SIG-M5 treated with dmso at 0.1 percent for 504 hours (cell line): ENCODE results near the gene IFT88.
A peak's percentile ranks its signal among the peaks of the same experiment; 100 is the strongest.

Source experiments
- DNase-seq: peaks from one replicate; lab custom pipeline; 2025; ENCODE audit not compliant: unreplicated experiment; lab: John Stamatoyannopoulos, UW

IFT88 gene

DNA sequence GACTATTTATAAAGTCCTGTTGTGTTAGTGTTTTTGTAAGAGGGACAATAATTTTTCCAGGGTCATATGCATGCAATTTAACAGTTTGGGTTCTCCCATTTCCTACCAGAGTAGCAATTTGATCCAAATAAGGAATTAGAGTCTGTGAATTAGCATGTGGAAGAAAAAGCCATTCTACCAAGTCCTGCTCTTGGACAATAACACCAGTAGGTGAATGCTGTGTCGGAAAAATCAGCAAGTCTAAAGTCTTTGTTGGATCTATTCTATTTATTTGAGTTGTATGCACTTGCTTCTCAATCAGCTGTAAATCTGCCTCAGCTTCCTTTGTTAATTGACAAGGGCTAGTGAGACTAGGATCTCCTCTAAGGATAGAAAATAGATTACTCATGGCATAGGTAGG is 115.1 kb downstream of the IFT88 start:
- DNase-seq: no peak

DNA sequence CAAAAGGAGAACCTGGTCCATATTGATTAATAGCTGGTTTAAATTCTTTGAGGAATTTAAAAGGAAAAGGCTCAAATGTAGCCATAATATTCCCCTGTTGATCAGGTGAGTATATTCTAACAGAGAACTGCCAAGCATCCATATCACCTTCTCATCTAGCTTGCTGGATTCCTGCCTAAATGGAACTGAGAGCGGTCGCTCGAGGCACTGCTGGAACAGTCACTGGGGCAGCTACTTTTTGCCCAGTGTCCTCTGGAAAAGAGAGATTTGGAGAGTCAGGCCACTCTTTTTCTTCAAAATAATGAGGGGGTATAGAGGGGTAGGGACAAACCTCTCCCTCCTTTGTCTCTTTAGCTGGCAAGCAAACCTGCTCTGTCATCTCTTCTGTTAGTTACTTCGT is 117.1 kb downstream of the IFT88 start:
- no peak for DNase-seq

DNA sequence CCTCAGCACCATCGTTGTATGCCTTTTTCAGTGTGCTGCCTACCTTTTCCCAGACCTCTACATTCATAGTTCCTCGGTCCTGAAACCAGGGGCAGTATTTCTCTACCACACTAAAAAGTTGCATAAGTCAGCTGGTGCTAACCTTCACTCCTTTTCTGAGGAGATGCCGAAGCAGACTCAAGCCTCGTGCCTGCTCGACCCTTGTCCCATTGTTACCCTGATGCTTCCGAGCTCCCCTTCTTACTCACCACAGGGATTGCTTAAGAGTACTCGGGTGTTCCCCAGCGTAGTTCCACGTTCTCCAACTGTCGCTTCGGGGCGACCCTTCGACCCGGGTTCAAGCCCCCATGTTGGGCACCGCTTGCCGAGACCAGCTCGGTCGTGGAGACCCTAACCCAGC is 117.6 kb downstream of the IFT88 start:
- DNase-seq: no peak

DNA sequence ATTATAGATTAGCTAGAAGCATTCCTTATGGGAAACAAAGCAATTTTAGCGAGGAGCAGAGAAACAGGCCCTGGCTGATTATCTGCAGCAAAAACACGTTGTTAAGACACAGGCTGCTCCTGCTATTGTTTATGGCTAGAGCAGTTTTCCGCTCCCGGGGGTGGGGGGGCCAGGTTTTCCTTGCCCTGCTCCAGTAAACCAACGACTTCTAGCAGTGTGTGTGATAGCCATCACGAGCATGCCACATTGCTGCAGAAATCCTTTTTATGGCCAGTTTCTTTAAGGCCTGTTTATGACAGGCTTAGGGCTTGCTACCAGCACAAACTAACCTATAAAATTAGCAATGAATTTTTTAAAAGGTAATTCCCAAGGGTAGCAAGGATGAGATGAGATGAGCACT is 118.1 kb downstream of the IFT88 start:
- DNase-seq: no peak

DNA sequence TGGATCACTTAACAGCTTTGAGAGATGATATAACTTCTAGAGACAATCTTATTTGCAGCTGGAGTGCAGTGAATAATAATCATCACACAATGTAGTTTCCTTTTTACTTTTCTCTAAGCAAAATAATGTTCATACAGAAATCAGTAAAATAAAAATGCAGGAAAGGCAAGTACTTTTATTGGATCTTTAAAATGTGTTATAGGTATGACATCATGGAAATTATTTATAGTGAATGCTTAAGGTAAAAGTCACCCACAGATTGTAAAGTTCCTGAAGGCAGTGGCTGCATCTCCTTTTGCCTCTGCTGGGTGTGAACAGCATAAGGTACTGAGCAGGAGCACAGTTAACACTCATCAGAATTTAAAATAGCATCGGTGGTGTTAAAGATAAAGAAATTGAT is 119.2 kb downstream of the IFT88 start:
- no peak for DNase-seq

DNA sequence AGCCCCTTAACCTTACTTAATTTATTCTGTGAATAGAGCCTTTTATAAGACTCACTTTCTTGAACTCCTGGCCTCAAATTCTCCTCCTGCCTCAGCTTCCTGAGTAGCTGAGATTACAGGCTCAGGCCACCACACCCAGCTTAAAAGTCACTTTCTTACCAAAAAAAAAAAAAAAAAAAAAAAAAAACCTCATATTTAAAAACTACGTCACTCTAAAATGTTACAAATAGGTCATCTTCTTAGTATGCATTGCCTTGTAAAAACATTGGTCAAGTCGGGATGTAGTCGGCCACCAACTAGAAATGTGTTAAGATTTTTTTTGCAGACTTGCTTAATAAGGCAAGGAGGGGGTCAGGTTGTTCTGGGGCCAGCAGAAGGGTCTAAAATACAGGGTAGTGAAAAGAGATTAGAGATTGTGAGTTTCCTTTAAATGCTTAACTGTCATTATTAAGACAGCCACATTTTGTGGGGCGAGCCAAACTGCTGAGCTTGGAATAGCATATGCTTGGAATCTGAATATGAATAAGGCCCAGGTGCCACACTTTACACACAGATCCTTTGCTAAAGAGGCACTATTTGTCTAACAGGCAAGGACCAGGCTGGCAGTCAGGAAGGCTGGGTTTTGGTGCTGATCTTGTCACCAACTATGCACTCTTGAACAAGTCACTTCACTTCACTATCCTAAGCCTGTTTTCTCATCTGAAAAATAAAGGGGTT is 120.1 kb downstream of the IFT88 start:
- DNase-seq: no peak

DNA sequence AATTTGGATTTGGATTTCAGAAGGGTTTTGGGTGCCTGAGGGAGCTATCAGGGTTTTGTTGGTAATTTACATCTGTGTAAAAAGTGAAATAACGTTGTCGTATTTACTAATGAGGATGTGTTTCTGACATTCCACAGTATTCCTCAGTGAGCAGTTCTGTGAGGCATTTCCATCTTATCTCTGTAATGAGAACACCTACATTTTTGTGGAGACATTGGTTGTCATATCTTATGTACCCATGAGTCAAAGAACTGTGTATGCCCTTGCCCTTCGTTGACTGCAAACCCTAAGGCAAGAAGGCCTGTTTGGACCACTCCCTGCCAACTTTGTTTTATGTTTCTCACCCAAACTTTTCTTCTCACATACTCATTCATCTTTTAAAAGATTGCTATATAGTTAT is 122.3 kb downstream of the IFT88 start:
- no peak for DNase-seq

DNA sequence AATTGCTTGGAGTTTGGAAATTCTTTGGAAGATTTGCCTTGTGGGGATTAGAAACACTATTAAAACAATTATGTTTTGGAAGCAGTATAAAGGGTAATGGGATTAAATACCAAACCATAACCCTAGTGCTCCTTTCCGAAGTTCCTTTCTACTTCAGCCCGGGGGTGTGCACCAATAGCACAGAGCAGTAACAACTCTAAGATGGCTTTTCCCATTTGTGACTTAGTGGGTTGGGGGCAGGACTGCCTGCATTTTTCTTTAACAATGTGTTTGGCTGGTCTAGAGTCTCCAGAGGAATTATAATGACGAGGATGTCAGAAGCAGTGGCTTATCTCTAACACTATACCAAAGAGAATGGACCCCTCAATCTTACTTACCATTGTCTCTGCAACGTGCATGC is 124.7 kb downstream of the IFT88 start:
- DNase-seq: no peak

DNA sequence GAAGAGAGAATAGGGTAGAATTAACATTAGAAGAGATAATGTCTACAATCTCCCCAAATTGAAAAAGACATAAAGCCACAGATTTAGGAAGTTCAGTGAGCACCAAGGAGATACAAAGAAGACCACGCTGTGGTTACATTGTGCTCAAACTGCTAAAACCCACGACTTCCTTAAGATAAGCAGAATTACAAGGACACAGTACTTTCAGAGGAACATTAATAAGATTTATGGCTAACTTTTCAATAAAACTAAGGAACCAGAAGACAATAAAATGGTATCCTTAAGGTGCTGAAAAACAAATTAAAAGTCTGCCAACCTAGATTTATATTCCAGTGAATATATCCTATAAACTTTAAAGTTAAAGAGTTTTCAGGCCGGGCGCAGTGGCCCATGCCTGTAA is 129.1 kb downstream of the IFT88 start:
- no peak for DNase-seq

DNA sequence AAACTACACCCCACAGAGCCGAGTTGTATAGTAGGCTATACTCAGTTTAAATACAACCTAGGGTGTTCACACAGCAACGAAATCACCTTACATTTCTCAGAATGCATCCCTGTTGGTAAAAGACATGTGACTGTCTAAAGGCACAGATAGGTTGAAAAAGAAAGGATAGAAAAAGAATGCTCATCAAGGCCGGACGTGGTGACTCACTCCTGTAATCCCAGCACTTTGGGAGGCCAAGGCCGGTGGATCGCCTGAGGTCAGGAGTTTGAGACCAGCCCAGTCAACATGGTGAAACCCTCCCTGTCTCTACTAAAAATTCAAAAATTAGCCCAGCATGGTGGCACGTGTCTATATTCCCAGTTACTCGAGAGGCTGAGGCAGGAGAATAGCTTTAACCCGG is 132.8 kb downstream of the IFT88 start:
- no peak for DNase-seq

DNA sequence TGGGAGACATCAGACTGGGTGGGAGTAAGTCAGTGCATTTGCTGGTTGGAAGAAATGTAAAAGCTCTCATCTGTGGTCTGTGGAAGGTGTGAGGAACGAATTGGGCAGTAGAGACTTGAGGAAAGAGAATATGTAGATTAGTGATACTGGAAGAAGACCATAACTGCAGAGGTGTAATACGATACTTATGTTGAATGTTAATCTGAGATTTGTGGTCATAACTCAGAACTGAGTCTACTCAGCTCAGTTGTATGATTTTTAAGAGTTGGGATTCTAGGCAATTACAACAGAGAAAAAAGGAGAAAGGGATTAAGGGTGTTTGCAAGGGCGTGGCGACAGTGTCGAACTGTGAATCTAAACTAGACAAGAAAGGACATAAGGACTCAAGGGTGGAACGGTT is 133.3 kb downstream of the IFT88 start:
- DNase-seq: no peak

DNA sequence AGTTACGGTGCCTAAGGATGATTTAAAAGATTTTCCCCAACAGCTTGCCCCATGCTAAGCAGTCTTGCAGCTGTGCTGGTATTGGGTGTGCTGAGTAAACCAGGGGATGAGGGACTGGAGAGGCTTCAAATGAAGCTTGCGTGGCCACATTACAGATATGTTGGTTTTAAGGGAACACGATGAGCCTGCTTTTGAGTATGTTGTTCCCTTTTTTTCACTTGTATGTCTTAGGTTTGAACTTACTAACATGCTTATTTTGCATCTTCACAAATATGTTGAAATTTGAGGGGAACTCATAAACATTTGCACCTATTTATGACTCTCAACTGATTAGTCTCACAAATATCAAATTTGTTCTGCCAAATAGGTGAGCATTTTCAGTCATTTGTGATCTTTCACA is 134.5 kb downstream of the IFT88 start:
- DNase-seq: peak; percentile 25

DNA sequence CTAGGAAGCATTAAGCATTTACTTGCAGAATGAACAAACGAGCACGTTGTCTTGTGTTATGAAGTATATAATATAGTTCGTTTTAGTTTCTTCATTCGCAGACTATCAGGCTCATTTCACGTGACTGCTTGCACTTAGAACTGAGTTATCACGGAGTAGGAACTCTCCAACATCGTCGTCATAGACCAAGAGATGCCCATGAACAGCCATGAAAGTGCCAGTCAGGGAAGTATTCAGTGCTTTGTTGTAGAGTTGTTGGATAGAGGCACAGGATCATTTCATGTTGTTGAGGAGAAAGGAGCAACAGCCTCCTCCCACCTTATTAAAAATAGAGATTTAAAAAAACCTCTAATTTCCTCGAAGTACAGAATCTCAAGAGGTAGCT is 135.6 kb downstream of the IFT88 start:
- peak; percentile 32 for DNase-seq

DNA sequence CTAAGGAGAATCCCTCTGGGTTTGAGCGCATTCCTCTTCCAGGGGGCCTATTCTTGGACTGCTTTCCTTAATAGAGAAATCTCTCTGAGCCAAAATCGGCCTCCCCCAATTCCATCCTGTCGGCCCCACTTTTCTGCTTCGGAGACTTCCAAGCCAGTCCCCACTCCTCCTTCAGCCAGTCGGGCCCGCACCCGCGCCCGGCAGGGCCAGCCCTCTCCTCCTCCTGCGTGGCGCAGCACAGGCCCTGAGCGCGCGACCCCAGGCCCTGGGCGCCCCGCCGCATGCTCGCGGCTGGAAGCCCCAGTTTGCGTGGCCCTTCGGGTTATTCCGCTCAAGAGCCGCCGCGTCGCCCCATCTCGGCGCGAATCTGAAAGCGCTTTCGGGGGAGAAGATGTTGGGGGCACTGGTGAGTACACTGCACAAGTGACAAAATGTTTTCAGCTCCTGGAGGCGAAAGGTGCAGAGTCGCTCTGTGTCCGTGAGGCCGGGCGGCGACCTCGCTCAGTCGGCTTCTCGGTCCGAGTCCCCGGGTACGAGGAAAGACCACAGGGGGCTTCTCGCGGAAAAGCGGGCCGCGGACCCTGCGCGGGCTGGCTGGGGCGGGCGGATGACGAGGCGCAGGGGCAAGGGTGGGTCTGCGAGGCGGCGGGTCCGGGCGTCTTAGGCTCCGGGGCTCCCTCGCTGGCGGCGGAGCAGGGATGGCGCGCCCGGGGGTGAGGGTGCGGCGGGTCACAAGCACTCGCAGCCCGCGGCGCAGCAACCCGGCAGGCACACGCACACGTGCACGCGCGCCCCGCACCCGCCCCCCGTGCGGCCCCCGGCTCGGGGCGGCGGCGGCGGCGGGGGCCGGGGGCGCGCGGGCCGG is 136.2 kb downstream of the IFT88 start, which contains the start of gene IL17D:
Gene IL17D (plus strand): TSS at position 785 of the 865 bp plus-strand sequence. CDS start 303 bp downstream, outside the sequence.
- DNase-seq: peak; percentile 22

DNA sequence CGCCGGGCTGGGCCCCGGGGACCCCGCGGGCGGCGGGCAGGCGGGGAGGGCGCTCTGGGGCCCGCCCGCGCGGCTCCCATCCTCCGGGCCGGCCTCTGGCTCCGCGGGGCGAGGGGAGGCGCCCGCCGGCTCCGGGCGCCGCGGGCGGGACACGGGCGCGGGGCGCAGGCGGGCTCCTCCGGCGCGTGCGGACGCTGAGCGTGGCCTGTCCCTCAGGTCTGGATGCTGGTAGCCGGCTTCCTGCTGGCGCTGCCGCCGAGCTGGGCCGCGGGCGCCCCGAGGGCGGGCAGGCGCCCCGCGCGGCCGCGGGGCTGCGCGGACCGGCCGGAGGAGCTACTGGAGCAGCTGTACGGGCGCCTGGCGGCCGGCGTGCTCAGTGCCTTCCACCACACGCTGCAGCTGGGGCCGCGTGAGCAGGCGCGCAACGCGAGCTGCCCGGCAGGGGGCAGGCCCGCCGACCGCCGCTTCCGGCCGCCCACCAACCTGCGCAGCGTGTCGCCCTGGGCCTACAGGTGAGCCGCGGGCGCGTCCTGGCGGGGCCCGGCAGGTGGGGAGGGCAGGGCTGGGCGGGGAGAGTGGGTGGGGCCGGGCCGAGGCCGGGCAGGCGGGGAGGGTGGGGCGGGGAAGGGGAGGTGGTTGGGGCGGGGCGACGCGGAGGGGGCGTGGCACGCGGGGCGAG is 137.0 kb downstream of the IFT88 start:
- peak; percentile 81 for DNase-seq

DNA sequence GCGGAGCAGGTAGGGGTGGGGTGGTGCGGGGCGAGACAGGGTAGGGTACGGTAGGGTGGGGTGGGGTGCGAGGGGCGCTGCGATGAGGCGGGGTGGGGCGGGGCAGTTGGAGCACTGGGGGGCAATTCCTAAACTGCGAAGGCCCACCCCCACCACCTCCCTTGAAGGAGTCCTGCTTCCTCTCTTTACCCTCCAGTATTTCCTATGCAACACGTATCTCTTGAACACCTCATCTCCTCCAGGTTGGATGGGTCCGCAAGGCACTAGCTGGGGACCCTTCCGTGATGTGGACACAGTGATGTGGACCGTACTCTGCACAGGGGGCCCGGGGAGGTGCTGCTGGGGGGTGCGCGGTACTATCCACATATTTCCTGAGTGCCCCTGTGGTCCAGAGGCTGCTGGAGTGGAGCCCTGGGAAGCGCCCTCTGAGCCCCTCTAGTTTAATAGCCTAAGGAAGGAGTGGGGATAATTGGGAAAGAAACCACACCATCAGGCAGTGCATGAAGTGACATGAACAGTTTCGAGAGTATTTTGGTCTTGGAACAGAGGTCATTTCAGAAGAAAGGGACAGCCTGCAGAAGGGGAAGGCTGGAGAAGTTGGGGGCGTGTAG is 137.6 kb downstream of the IFT88 start:
- peak; percentile 40 for DNase-seq

DNA sequence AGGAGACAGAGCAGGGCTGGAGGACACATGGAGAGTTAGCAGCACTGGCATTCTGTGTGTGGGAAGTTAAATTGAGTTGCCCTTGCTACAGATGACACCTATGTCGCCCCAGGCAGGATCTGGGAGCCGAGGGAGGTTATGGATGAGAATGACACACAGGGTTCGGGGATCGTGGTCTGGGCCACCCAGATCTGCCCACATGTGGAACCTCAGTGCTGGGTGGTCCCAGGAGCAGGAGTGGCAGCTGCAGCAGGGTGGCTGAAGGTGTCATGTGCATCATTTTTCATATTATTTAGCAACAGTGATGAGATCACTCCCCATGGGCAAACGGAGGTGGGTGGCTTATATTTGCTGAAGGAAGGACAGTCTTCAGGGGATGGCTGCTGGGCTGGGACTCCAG is 139.7 kb downstream of the IFT88 start:
- DNase-seq: no peak

DNA sequence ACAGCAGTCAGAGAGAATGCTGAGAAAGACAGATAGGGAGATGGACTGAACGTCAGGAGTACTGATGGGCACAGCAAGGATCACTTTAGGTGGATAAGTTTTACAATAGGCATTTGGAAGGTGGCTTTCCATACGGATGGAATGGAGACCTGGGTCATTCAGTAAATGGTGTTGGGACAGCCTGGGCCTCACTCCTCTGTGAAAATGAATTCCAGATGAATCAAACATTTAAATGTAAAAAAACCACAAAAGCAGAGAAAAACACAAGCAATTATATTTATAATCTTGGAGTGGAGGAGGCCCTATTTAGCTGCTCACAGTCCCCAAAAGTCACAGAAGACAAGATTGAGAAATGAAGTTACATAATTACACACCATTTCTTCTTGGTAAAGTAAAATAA is 141.3 kb downstream of the IFT88 start:
- DNase-seq: no peak

DNA sequence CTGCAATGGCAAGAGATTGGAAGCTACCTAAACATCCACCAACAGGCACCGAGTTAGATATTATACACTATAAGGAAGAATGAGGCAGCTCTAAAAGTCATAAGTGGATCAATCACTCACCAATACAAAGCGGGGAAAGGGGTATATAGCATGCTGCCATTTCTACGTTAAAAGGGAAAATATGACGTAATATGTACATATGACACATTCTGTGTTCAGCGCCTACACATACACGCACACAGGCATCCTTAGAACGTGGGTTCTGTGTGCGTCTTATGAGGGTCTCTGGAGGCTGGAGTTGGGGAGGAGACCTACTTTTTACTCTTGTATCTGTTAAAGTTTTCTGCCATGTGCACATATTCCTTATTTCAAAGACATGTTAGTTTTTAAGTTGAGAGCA is 142.4 kb downstream of the IFT88 start:
- DNase-seq: no peak

DNA sequence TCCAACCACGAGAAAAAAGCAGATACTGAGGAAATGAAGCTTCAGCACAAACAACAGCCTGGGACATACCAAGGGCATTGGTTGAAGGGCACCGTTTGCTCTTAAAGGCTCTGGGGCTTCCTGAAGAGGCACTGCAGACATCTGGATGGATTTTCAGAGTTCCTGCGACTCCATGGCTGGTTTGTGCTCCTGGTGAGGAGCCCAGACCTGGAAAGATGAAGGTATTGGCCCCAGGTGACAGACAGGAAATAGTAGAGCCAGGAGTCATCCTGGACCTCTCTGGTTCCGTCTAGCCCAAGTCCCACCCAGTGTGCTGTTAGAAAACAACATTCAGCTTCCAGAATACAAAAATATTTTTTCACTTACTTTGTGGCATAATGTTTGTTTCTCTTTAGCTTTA is 142.8 kb downstream of the IFT88 start:
- DNase-seq: no peak

DNA sequence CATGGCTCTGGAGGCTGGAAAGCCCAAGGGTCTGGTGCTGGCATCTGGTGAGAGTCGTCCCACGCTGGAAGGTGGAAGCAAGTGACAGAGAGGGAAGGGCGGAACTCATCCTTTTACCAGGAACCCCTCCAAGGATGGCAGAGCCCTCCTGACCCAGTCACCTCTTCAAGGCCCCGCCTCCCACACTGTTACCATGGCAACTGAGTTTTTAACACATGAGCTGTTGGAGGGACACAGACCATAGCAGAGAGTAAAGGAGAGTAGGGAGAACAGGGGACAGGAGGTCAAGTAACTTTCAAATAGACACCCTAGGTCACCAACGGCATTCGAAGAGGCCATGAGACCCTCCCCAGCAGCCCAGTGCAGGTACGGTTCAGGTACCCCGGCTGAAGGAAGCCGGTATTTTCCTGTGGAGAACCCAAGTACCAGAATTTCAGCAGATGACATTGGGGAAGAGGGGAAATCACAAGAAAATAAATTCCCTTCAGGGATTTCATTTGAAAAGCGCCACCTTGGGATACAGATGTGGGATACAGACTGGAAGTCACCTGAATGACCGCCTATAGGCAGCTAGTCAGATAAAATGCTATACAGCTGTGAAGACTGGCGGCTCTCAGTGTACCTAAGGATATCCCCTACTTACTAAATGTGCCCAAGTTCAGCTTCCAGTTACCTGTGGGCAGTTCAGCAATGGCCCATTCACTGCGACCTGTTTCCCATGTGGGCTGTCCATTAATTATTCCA is 144.5 kb downstream of the IFT88 start:
- DNase-seq: no peak
